NB4 (cell line): ENCODE results near the gene C1QC.

Experiments used
- MYC ChIP-seq: IDR thresholded peaks from 2 replicates; pipeline ENCODE4 v1.6.1; 2011; ENCODE audit warnings: low read depth, low read length
- POLR2A ChIP-seq: IDR thresholded peaks from 2 replicates; pipeline ENCODE4 v1.6.1; 2011; ENCODE audit warnings: mild to moderate bottlenecking; ENCODE audit not compliant: insufficient read length; ENCODE audit errors: extremely low read depth
- TF ChIP-seq, protein P1 (sequence below): IDR thresholded peaks from one replicate; pipeline ENCODE4 v1.5.1; 2012; ENCODE audit warnings: low read depth, low read length
- TF ChIP-seq, protein P2 (sequence below): IDR thresholded peaks from 2 replicates; pipeline ENCODE4 v1.6.1; 2011; ENCODE audit warnings: low read depth, low read length

DNA sequence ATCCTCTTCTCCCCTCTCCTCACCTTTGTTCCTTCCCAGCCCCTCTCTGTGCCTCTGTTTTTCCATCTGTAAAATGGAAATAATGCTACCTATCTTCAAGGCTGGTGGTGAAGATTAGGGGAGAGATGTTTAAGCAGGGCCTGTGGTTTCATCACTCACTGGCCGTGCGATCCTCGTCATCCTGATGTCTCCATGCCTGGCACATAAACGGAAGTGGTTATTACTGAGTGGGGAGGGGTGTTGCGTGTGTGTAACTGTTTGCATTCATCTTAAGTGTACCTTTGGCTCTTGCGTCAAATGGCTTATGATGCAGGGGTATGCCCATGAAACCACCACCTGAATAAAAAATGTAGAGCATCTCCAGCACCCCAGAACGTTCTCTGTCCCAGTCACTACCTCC lies 24.2 kb upstream of the C1QC start:
- TF ChIP-seq, protein P1, sequence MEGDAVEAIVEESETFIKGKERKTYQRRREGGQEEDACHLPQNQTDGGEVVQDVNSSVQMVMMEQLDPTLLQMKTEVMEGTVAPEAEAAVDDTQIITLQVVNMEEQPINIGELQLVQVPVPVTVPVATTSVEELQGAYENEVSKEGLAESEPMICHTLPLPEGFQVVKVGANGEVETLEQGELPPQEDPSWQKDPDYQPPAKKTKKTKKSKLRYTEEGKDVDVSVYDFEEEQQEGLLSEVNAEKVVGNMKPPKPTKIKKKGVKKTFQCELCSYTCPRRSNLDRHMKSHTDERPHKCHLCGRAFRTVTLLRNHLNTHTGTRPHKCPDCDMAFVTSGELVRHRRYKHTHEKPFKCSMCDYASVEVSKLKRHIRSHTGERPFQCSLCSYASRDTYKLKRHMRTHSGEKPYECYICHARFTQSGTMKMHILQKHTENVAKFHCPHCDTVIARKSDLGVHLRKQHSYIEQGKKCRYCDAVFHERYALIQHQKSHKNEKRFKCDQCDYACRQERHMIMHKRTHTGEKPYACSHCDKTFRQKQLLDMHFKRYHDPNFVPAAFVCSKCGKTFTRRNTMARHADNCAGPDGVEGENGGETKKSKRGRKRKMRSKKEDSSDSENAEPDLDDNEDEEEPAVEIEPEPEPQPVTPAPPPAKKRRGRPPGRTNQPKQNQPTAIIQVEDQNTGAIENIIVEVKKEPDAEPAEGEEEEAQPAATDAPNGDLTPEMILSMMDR: no peak
- TF ChIP-seq MYC: 0 out of 2 replicates have a peak, but pooled peaks have one; percentile 17
- no peak for TF ChIP-seq POLR2A
- TF ChIP-seq, protein P2, sequence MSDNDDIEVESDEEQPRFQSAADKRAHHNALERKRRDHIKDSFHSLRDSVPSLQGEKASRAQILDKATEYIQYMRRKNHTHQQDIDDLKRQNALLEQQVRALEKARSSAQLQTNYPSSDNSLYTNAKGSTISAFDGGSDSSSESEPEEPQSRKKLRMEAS: 0 out of 2 replicates have a peak, but pooled peaks have one; percentile 4
